GM06990 (cell line): ENCODE results near the gene BCS1L.

Experiments
- DNase-seq: peaks from one replicate; pipeline ENCODE4 v3.0.0-alpha.2; 2011; ENCODE audit not compliant: insufficient read length; ENCODE audit errors: extremely low read depth
- H3K27me3 ChIP-seq: replicated peaks from 2 replicates; pipeline ENCODE4 v1.6.0; 2011; ENCODE audit warnings: low read length; ENCODE audit not compliant: control insufficient read depth, insufficient read depth
- H3K36me3 ChIP-seq: 2 replicates; pipeline ENCODE4 v1.5.1; 2011; ENCODE audit warnings: low read length; ENCODE audit not compliant: control insufficient read depth, insufficient read depth
- H3K4me3 ChIP-seq: replicated peaks from 2 replicates; pipeline ENCODE4 v1.5.1; 2011; ENCODE audit warnings: low read depth, mild to moderate bottlenecking, control low read depth, low read length
- TF ChIP-seq, protein P1 (sequence below): IDR thresholded peaks from 2 replicates; pipeline ENCODE4 v1.5.1; 2011; ENCODE audit warnings: low read length, control low read depth, mild to moderate bottlenecking, inconsistent platforms; ENCODE audit not compliant: insufficient read depth, poor library complexity, severe bottlenecking

BCS1L gene

DNA sequence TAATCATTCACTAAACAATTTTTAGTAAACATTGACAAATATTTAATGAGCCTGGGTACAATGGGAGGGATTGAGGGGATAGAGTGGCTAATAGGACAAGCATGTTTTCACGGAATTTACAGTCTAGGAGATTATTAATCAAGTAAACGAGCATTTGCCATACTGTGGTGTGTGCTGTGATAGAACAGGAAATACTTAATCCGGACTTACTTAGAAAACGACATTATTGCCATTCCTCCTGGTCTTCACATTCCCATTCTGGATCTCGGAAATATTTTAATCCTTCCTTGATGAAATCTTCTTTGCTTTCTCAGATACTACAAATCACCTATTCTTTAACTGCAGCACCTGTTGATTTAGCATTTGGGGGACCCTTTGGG is 52.1 kb downstream of the BCS1L start:
- no peaks in the 10 kb centered on the region for H3K27me3 ChIP-seq
- TF ChIP-seq, protein P1, sequence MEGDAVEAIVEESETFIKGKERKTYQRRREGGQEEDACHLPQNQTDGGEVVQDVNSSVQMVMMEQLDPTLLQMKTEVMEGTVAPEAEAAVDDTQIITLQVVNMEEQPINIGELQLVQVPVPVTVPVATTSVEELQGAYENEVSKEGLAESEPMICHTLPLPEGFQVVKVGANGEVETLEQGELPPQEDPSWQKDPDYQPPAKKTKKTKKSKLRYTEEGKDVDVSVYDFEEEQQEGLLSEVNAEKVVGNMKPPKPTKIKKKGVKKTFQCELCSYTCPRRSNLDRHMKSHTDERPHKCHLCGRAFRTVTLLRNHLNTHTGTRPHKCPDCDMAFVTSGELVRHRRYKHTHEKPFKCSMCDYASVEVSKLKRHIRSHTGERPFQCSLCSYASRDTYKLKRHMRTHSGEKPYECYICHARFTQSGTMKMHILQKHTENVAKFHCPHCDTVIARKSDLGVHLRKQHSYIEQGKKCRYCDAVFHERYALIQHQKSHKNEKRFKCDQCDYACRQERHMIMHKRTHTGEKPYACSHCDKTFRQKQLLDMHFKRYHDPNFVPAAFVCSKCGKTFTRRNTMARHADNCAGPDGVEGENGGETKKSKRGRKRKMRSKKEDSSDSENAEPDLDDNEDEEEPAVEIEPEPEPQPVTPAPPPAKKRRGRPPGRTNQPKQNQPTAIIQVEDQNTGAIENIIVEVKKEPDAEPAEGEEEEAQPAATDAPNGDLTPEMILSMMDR = no peak
- DNase-seq = no peak

More for the DNA sequence above, 52.1 kb downstream of the BCS1L start:
- H3K36me3 ChIP-seq = no peaks in the 10 kb centered on the region
- H3K4me3 ChIP-seq = peak overlapping the region; percentile 92
